ENCODE measurements around the gene ATP6V1G2.

Gene ATP6V1G2

GRCh38 chr6:31546958-31547726 lies 734 bp upstream of the ATP6V1G2 start, which contains the start of gene NFKBIL1:
Gene NFKBIL1 (plus strand): TSS chr6:31547608. CDS start chr6:31547695, 87 bp downstream.
- DNase-seq = peak; percentile 96

- no peak for DNase-seq
Observed at GRCh38 chr6:31545291-31545690, 1.1 kb downstream of the ATP6V1G2 start.

GRCh38 chr6:31544676-31545075 lies 1.7 kb downstream of the ATP6V1G2 start:
- no peak for DNase-seq

- DNase-seq = no peak
Observed at GRCh38 chr6:31543639-31544038, 2.8 kb downstream of the ATP6V1G2 start.

- peak; percentile 96 for DNase-seq
Observed at GRCh38 chr6:31541658-31542521, 4.5 kb downstream of the ATP6V1G2 start, which contains the start of gene DDX39B. Gene DDX39B (minus strand): TSS chr6:31542003. CDS start chr6:31540532, 1,471 bp downstream.

- DNase-seq = peak; percentile 78
Observed at GRCh38 chr6:31541059-31541657, 5.2 kb downstream of the ATP6V1G2 start.

GRCh38 chr6:31540640-31541039 lies 5.8 kb downstream of the ATP6V1G2 start:
- no peak for DNase-seq

- DNase-seq = no peak
Observed at GRCh38 chr6:31538805-31539400, 7.5 kb downstream of the ATP6V1G2 start.

GRCh38 chr6:31535538-31536324 lies 10.7 kb downstream of the ATP6V1G2 start:
- DNase-seq = no peak

- DNase-seq = no peak
Observed at GRCh38 chr6:31534521-31535040, 11.8 kb downstream of the ATP6V1G2 start.

- DNase-seq = no peak
Observed at GRCh38 chr6:31534011-31534410, 12.4 kb downstream of the ATP6V1G2 start.

- DNase-seq = no peak
Observed at GRCh38 chr6:31533455-31533841, 13.0 kb downstream of the ATP6V1G2 start.

- no peak for DNase-seq
Observed at GRCh38 chr6:31532644-31533454, 13.6 kb downstream of the ATP6V1G2 start.

- no peak for DNase-seq
Observed at GRCh38 chr6:31531771-31532643, 14.4 kb downstream of the ATP6V1G2 start.

- DNase-seq = no peak
Observed at GRCh38 chr6:31531162-31531561, 15.2 kb downstream of the ATP6V1G2 start.

GRCh38 chr6:31530659-31531058 lies 15.7 kb downstream of the ATP6V1G2 start:
- no peak for DNase-seq

GRCh38 chr6:31529329-31530150 lies 16.9 kb downstream of the ATP6V1G2 start:
- DNase-seq = no peak

- no peak for DNase-seq
Observed at GRCh38 chr6:31528821-31529328, 17.5 kb downstream of the ATP6V1G2 start, which contains the start of gene MCCD1. Gene MCCD1 (plus strand): TSS chr6:31528962. CDS start chr6:31529015, 53 bp downstream.

Measured in CD4-positive, alpha-beta T cell treated with Interleukin-15 for 1 hour (primary cell).